Neural crest cell (in vitro differentiated cells): ENCODE measurements around the gene SPTLC3. TPM values are rescaled to one million over a fixed set of nuclear protein-coding genes. Genes with fewer than 3 reads are reported as not detected.

ENCODE experiments used
- DNase-seq: peaks from one replicate; pipeline ENCODE4 v3.0.0; 2021; ENCODE audit warnings: low read depth, mixed read lengths, low spot score
- H3K27ac Mint-ChIP-seq: one replicate; pipeline ENCODE4 v1.8.0; 2021; ENCODE audit warnings: mild to moderate bottlenecking, mixed read lengths; ENCODE audit not compliant: unreplicated experiment
- H3K27me3 Mint-ChIP-seq: 2 replicates; pipeline ENCODE4 v1.8.0; 2021; ENCODE audit warnings: low read depth, mild to moderate bottlenecking, mixed read lengths
- H3K36me3 Mint-ChIP-seq: 2 replicates; pipeline ENCODE4 v1.8.0; 2021; ENCODE audit warnings: low read depth, mild to moderate bottlenecking, mixed read lengths
- H3K4me1 Mint-ChIP-seq: 2 replicates; pipeline ENCODE4 v1.8.0; 2021; ENCODE audit warnings: mixed read lengths
- H3K4me3 Mint-ChIP-seq: one replicate; pipeline ENCODE4 v1.8.0; 2021; ENCODE audit warnings: mild to moderate bottlenecking, mixed read lengths
- H3K9me3 Mint-ChIP-seq: 2 replicates; pipeline ENCODE4 v1.8.0; 2021; ENCODE audit warnings: mixed read lengths
- CTCF ChIP-seq: fragments of 200-600 bp; sonication (generic); conservative IDR thresholded peaks from 2 replicates; pipeline ENCODE4 v1.5.0; 2021; ENCODE audit warnings: antibody characterized with exemption, mild to moderate bottlenecking
- total RNA-seq: library from RNA; stranded (reverse); gene quantifications from 2 replicates; pipeline ENCODE4 v1.2.1, GENCODE V29; 2021

Gene SPTLC3
- total RNA-seq, 1 donor from 2014 or later, result 0.33 TPM

GRCh38 chr20:13024596-13024995 lies 15.8 kb downstream of the SPTLC3 start:
- H3K4me1 Mint-ChIP-seq, result peaks cover 5% of the 10 kb centered on the region
- no peaks in the 10 kb centered on the region for H3K27me3 Mint-ChIP-seq
- H3K27ac Mint-ChIP-seq, result no peak overlapping the region
- peaks cover 13% of the 10 kb centered on the region for H3K9me3 Mint-ChIP-seq
- no peak for TF ChIP-seq CTCF
- H3K36me3 Mint-ChIP-seq, result peaks cover 8% of the 10 kb centered on the region
- no peak for DNase-seq
- no peak overlapping the region for H3K4me3 Mint-ChIP-seq

- H3K4me1 Mint-ChIP-seq, result peaks cover 5% of the 10 kb centered on the region
Observed at GRCh38 chr20:13025181-13025580, 16.4 kb downstream of the SPTLC3 start.

GRCh38 chr20:13028001-13028400 lies 19.2 kb downstream of the SPTLC3 start:
- TF ChIP-seq CTCF, result no peak
- Mint-ChIP-seq H3K36me3 (no peaks in the 10 kb centered on the region), H3K4me3 (no peak overlapping the region), H3K27me3 (no peaks in the 10 kb centered on the region), H3K9me3 (peaks cover 4% of the 10 kb centered on the region), H3K4me1 (peaks cover under 1% of the 10 kb centered on the region), H3K27ac (no peak overlapping the region)
- no peak for DNase-seq

More at GRCh38 chr20:13025181-13025580, 16.4 kb downstream of the SPTLC3 start:
- peaks cover 8% of the 10 kb centered on the region for H3K36me3 Mint-ChIP-seq
- no peak overlapping the region for H3K27ac Mint-ChIP-seq
- DNase-seq, result no peak
- H3K9me3 Mint-ChIP-seq, result peaks cover 13% of the 10 kb centered on the region
- TF ChIP-seq CTCF, result no peak
- H3K4me3 Mint-ChIP-seq, result no peak overlapping the region
- H3K27me3 Mint-ChIP-seq, result no peaks in the 10 kb centered on the region

GRCh38 chr20:13028673-13029072 lies 19.9 kb downstream of the SPTLC3 start:
- Mint-ChIP-seq H3K27ac (no peak overlapping the region), H3K9me3 (peaks cover 2% of the 10 kb centered on the region), H3K27me3 (no peaks in the 10 kb centered on the region), H3K4me1 (no peaks in the 10 kb centered on the region), H3K4me3 (no peak overlapping the region), H3K36me3 (no peaks in the 10 kb centered on the region)
- no peak for DNase-seq
- TF ChIP-seq CTCF, result no peak

- no peaks in the 10 kb centered on the region for H3K4me1 Mint-ChIP-seq
- H3K36me3 Mint-ChIP-seq, result no peaks in the 10 kb centered on the region
- H3K9me3 Mint-ChIP-seq, result peaks cover 2% of the 10 kb centered on the region
- H3K27me3 Mint-ChIP-seq, result no peaks in the 10 kb centered on the region
- no peak overlapping the region for H3K27ac Mint-ChIP-seq
- no peak for TF ChIP-seq CTCF
- no peak for DNase-seq
- H3K4me3 Mint-ChIP-seq, result no peak overlapping the region
Observed at GRCh38 chr20:13029687-13030375, 21.1 kb downstream of the SPTLC3 start.
